WI38 (cell line): ENCODE data around the gene IKZF4.
"Not testable (repeated sequence)": the region's sequence is repeated elsewhere in the genome, so short reads cannot be mapped to it uniquely, and the experiment has no call there.

ENCODE experiments used
- H3K4me3 ChIP-seq: 2 replicates; pipeline ENCODE4 v1.5.1; 2011; ENCODE audit warnings: low read depth, mild to moderate bottlenecking, control low read depth, low read length
- CTCF ChIP-seq: IDR thresholded peaks from 2 replicates; pipeline ENCODE4 v1.5.1; 2012; ENCODE audit warnings: low read depth, mild to moderate bottlenecking, control low read depth, low read length

The IKZF4 gene

GRCh38 chr12:55991110-55991509, 29.7 kb upstream of the IKZF4 start:
- H3K4me3 ChIP-seq = no peak overlapping the region
- TF ChIP-seq CTCF = no peak

GRCh38 chr12:55993230-55993853, 27.5 kb upstream of the IKZF4 start:
- no peak overlapping the region for H3K4me3 ChIP-seq
- no peak for TF ChIP-seq CTCF

DNA sequence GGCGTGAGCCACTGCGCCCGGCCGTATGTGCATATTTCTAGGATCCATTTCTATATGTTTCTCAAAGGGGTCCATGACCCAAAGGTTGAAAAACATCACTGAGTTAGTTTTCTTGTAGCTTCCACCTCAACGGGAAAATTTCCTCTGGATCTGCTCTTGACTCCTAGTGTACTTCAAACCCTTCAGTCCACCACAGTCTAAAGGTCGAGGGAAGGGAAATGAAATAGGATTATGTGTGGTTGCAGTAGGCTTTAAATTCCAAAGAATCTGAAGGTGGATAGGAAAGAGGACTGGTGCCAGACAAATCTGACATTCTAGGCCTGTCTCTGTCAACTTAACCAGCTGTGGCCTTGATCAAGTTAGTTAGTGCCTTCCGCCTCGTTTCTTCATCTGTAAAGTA, 25.5 kb upstream of the IKZF4 start:
- no peak overlapping the region for H3K4me3 ChIP-seq
- TF ChIP-seq CTCF = no peak

DNA sequence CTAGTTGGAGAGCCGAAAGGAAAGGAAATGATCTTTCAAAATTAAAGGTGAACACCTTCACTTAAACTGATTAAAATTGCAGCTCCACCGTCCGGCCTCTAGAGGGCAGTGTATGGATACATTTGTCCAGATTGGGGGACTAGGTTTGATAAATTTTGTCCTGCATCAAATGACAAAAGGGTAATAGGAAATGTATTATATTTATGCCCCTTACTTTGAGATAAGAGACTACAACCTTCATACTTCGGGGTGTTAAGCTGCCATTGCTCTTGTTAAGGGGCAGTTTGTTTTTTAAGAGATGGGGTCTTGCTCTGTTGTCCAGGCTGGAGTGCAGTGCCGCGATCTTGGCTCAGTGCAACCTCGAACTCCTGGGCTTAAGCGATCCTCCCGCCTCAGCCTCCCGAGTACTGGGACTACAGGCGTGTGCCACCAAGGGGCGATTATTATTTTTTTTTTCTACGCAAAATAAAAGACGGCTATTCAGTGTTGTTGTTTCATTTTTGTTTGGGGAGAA, 24.6 kb upstream of the IKZF4 start:
- peak overlapping the region; percentile 73 for H3K4me3 ChIP-seq
- TF ChIP-seq CTCF = peak; percentile 68

GRCh38 chr12:55996715-55997534, 23.9 kb upstream of the IKZF4 start, which contains the start of gene SUOX:
SUOX (plus strand) TSS chr12:55997276; CDS start chr12:56002222, 4,946 bp downstream.
- TF ChIP-seq CTCF = no peak
- H3K4me3 ChIP-seq = peak within 1 kb of the TSS; percentile 73

DNA sequence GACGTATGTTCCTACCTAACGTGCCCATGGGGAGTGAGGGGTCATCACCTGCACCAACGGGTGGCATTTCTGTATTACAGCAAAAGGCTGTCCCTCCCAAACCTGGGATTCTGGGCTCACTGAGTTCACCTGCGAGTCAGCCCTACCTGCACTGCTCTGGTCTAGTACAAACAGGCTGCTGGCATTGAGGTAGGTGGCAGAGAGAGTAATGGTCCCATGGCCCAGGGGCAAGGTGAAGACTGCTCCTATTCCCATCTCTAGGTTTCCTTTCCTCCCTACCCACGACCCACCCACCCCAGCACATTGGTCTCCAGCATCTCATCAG, 23.3 kb upstream of the IKZF4 start:
- TF ChIP-seq CTCF = no peak
- peak overlapping the region; percentile 73 for H3K4me3 ChIP-seq

DNA sequence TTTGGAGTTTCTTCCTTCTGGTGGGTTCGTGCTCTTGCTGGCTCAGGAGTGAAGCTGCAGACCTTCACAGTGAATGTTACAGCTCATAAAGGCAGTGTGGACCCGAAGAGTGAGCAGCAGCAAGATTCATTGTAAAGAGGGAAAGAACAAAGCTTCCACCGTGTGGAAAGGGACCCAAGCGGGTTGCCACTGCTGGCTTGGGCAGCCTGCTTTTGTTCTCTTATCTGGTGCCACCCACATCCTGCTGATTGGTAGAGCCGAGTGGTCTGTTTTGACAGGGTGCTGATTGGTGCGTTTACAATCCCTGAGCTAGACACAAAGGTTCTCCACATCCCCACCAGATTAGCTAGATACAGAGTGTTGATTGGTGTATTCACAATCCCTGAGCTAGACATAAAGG, 21.3 kb upstream of the IKZF4 start:
- not testable (repeated sequence) for H3K4me3 ChIP-seq

- H3K4me3 ChIP-seq = not testable (repeated sequence)
Observed at GRCh38 chr12:55999999-56000540, 20.8 kb upstream of the IKZF4 start.
